ENCODE measurements around the gene STAG1. TPM values are rescaled to one million over a fixed set of nuclear protein-coding genes. Genes with fewer than 3 reads are reported as not detected.
"Not testable (repeated sequence)": the region's sequence is repeated elsewhere in the genome, so short reads cannot be mapped to it uniquely, and the experiment has no call there.

The STAG1 gene
- total RNA-seq, 2 donors from 2014 or later: 25.3 to 27.9 TPM

GRCh38 chr3:136562026-136562425, 190.2 kb downstream of the STAG1 start:
- intact Hi-C loops (cut with DNase I): no loop called here
- ATAC-seq (no peak), DNase-seq (no peak)

DNA sequence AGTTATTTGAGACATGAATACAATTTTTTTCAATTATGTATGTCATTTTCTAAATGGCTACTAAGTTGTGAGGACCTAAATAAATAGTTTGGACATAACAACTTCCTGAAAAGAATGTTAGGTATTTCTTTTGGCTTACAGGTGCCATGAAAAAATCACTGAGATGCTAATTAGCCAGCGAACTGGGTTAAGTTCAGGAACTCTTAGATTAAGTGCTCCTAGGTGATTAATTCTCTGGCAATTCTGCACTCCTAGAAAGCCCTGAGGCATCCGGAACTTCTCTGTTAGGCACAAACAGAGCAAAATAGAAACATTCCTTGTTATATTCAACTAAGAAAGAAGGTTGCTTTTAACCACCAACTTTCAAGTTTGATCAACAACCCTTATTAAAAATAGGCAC, 192.3 kb downstream of the STAG1 start:
- intact Hi-C loops (cut with DNase I): no loop called here
- no peak for ATAC-seq

DNA sequence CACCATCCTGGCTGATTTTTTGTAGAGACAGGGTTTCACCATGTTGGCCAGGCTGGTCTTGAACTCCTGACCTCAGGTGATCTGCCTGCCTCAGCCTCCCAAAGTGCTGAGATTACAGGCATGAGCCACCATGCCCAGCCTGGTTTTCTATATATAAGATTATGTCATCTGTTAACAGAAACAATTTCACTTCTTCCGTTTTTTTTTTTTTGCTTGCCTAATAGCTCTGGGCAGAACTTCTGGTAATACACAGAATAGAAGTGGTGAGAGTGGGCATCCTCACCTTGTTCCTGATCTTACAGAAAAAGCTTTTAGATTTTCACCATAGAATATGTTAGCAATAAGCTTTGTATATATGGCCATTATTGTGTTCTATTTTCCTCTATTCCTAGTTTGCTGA, 202.7 kb downstream of the STAG1 start:
- intact Hi-C loops (cut with DNase I); ATAC-seq; DNase-seq: not testable (repeated sequence)

More for the DNA sequence above, 192.3 kb downstream of the STAG1 start:
- DNase-seq: no peak

GRCh38 chr3:136547293-136547692, 204.9 kb downstream of the STAG1 start:
- no peak for DNase-seq
- intact Hi-C loops (cut with DNase I): no loop called here
- no peak for ATAC-seq

GRCh38 chr3:136546720-136547119, 205.5 kb downstream of the STAG1 start:
- no peak for ATAC-seq
- DNase-seq: no peak
- intact Hi-C loops (cut with DNase I): no loop called here

- DNase-seq (no peak), ATAC-seq (no peak)
- intact Hi-C loops (cut with DNase I): no loop called here
These were observed 206.4 kb downstream of the STAG1 start for GRCh38 chr3:136545664-136546268.

DNA sequence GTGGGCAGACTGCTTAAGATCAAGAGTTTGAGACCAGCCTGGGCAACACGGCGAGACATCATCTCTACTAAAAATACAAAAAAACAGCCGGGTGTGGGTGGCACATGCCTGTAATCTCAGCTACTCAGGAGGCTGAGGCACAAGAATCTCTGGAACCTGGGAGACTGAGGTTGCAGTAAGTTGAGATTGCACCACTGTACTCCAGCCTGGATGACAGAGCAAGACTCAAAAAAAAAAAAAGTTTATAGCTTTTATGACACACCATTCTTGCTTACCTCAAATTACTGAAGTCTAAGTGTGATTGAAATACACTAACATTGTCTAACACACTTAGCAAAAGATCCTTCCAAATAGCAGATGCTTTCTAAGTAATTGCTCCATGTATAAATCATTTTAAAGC, 207.6 kb downstream of the STAG1 start:
- DNase-seq (no peak), ATAC-seq (no peak)
- intact Hi-C loops (cut with DNase I): no loop called here

DNA sequence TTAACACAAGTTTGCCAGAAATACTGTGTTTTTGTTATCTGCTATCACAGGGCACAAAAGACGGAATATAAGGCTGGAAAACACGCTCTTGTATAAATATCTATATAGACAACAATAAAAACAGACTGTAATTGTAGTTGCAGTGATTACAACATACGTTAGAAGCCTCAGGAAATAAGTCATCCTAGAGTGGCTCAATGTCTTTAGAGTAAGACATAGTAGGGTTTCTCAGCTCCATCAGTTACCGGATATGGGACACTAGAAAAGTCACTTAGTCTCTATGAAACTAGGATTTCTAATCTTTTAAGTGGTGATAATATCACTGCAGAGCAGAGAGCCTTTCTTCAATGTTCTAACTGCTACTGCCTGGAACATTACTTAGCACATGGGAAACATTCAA, 208.8 kb downstream of the STAG1 start:
- intact Hi-C loops (cut with DNase I): no loop called here
- no peak for ATAC-seq
- DNase-seq: no peak

GRCh38 chr3:136535906-136536305, 216.3 kb downstream of the STAG1 start:
- intact Hi-C loops (cut with DNase I): no loop called here
- ATAC-seq (no peak), DNase-seq (no peak)

- ATAC-seq: no peak
- intact Hi-C loops (cut with DNase I): no loop called here
These were observed 219.4 kb downstream of the STAG1 start for GRCh38 chr3:136532766-136533165.

DNA sequence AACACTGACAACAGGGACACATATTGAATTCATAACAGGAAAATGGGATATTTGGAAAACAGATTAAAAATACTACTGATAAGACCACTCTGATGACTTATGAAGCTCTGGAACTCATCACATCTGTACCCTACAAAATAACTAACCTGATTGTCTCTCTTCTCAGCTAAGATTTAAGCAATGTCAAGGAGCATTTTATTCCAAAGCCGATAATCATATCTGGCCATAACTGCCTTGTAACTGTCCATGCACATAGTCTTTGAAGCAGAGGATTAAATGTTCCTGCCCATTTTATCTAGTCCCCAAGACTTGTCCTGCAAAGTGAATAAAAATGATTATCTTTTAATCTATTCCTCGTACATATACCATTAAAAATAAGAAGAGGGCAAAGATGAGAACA, 234.1 kb downstream of the STAG1 start:
- DNase-seq: no peak
- ATAC-seq: no peak
- intact Hi-C loops (cut with DNase I): no loop called here

More at GRCh38 chr3:136532766-136533165, 219.4 kb downstream of the STAG1 start:
- no peak for DNase-seq

GRCh38 chr3:136516656-136517055, 235.5 kb downstream of the STAG1 start:
- intact Hi-C loops (cut with DNase I): no loop called here
- ATAC-seq (no peak), DNase-seq (no peak)

- ATAC-seq: no peak
- intact Hi-C loops (cut with DNase I): no loop called here
- no peak for DNase-seq
These were observed 236.1 kb downstream of the STAG1 start for GRCh38 chr3:136516095-136516494.

GRCh38 chr3:136514533-136514932, 237.6 kb downstream of the STAG1 start:
- intact Hi-C loops (cut with DNase I); ATAC-seq: not testable (repeated sequence)

GRCh38 chr3:136513367-136513766, 238.8 kb downstream of the STAG1 start:
- DNase-seq (no peak), ATAC-seq (no peak)
- intact Hi-C loops (cut with DNase I): no loop called here

More at GRCh38 chr3:136514533-136514932, 237.6 kb downstream of the STAG1 start:
- DNase-seq: not testable (repeated sequence)

- ATAC-seq (peak in 1 of 2 donors; percentile 37), DNase-seq (no peak)
- intact Hi-C loops (cut with DNase I): no loop called here
These were observed 239.8 kb downstream of the STAG1 start for GRCh38 chr3:136512381-136512780.

GRCh38 chr3:136505676-136506075, 246.5 kb downstream of the STAG1 start:
- intact Hi-C loops (cut with DNase I): no loop called here
- DNase-seq (no peak), ATAC-seq (no peak)

DNA sequence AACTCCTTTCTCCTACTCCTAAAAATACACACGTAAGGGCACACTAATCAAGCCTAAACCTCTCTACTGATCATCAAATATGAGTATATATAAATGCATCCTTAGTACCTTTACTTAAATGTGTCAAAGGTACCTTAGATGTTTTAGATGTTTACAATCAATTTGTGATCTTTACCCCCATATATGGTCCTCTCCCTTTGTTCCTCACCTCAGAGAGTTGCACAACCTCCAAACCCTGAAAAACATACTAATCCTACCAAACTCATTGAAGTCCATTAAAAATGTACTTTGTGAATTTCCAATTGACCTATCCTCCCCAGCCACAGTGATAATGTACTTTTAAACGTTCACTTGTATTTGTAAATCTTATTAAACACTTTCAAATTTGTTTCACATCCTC, 249.1 kb downstream of the STAG1 start:
- ATAC-seq (no peak), DNase-seq (no peak)
- intact Hi-C loops (cut with DNase I): no loop called here

DNA sequence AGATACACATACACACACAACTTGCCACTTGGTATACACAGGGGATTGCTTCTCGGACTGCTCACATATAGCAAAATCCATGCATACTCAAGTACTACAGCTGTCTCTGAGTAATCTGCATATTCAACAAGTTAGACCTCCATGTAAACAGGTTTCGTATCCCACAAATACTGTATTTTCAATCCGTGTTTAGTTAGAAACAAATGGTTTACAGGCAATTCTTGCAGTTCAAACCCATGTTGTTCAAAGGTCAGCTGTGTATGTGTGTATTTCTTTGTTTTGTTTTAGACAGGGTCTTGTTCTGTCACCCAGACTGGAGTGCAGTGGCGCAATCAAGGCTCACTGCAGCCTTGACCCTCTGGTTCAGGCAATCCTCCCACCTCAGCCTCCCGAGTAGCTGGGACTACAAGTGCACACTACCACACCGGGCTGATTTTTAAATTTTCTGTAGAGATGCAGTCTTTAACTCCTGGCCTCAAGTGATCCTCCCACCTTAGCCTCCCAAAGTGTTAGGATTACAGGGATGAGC, 253.2 kb downstream of the STAG1 start:
- ATAC-seq (no peak), DNase-seq (no peak)
- intact Hi-C loops (cut with DNase I): no loop called here

DNA sequence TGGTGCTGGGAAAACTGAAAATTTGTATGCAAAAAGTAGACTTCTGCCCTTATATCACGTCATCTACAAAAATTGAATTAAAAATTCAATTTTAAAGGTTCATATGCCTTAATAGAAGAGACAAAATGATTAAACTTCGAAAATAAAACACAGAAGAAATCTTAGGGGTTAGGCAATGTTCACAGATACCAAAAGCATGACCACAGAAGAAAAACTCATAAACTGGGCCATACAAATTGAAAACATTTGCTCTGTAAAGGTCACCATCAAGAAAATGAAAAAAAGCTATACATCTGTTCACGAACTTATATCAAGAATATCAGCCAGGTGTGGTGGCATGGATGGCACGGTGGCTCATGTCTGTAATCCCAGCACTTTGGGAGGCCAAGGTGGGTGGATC, 257.0 kb downstream of the STAG1 start:
- ATAC-seq: no peak
- intact Hi-C loops (cut with DNase I): no loop called here
- DNase-seq: no peak

GRCh38 chr3:136490646-136491405, 261.4 kb downstream of the STAG1 start:
- ATAC-seq (no peak), DNase-seq (no peak)

More at GRCh38 chr3:136490646-136491405, 261.4 kb downstream of the STAG1 start:
- intact Hi-C loops (cut with DNase I): no loop called here

All from left cardiac atrium (tissue), 4 donors.